HepG2 (cell line): ENCODE data around the gene PLCG2. TPM values are rescaled to one million over a fixed set of nuclear protein-coding genes. Genes with fewer than 3 reads are reported as not detected.
A peak's percentile ranks its signal among the peaks of the same experiment; 100 is the strongest.

ENCODE experiments used
- ATAC-seq: fragments of 200-7000 bp; cut with Tn5 transposase; 3 replicates; pipeline ENCODE4 v1.9.1; 2020; ENCODE audit warnings: mild to moderate bottlenecking, moderate library complexity
- BruUV-seq: library from RNA; stranded (reverse); fragments of 400-500 nt; replicated peaks from 2 replicates; lab custom pipeline; 2021; lab: Mats Ljungman, UMichigan
- CTCF ChIA-PET: fragments of 300-600 bp; formaldehyde crosslinking; extraction: SDS; loops from one replicate; lab custom pipeline; 2021; ENCODE audit warnings: low total read pairs, inconsistent platforms, low intra/inter-chr PET ratio; lab: Yijun Ruan, JAX
- POLR2A ChIA-PET: fragments of 350-600 bp; sonication (Branson Sonifier 250); formaldehyde crosslinking; loops from one replicate; lab custom pipeline; 2020; ENCODE audit warnings: antibody characterized with exemption, inconsistent platforms; lab: Yijun Ruan, JAX
- DNase-seq: peaks from one replicate; pipeline ENCODE4 v3.0.0-alpha.2; 2015; ENCODE audit warnings: low spot score
- FAIRE-seq: peaks from 3 replicates; lab custom pipeline; 2011; peaks lifted over from hg19 to GRCh38; lab: Jason Lieb, UNC
- H2AFZ ChIP-seq: one replicate; pipeline ENCODE4 v1.6.1; 2011; ENCODE audit warnings: low read length, inconsistent platforms
- H3K27ac ChIP-seq: fragments of 300-600 bp; 3 replicates; pipeline ENCODE4 v1.8.0; 2011; ENCODE audit warnings: mixed run types, mild to moderate bottlenecking, mixed read lengths, low read length, inconsistent platforms; ENCODE audit not compliant: insufficient read depth; ENCODE audit errors: extremely low read length
- H3K27me3 ChIP-seq, 2 experiments: fragments of 200-600 bp in 1 of 2; 2 replicates in 1 of 2; 3 replicates in 1 of 2; pipeline versions ENCODE4 v1.6.0 to v1.8.0; 2011; ENCODE audit warnings: low read length in 2 of 2, mild to moderate bottlenecking in 2 of 2, moderate library complexity in 2 of 2, inconsistent platforms in 1 of 2; ENCODE audit not compliant: insufficient read depth in 2 of 2, control insufficient read depth in 1 of 2
- H3K36me3 ChIP-seq, 2 experiments: fragments of 200-600 bp in 1 of 2; replicated peaks in 1 of 2; 2 replicates in 1 of 2; 3 replicates in 1 of 2; pipeline versions ENCODE4 v1.5.1 to v1.8.0; 2011; ENCODE audit warnings: low read length in 2 of 2, inconsistent platforms in 1 of 2; ENCODE audit not compliant: insufficient read depth in 2 of 2, control insufficient read depth in 1 of 2
- H3K4me1 ChIP-seq: 2 replicates; pipeline ENCODE4 v1.5.1; 2012; ENCODE audit warnings: low read length, inconsistent platforms; ENCODE audit not compliant: insufficient read depth
- H3K4me2 ChIP-seq: 2 replicates; pipeline ENCODE4 v1.6.0; 2011; ENCODE audit warnings: low read depth, low read length, inconsistent platforms
- H3K4me3 ChIP-seq, 3 experiments: fragments of 200-600 bp in 1 of 3; sonication (generic), shearing (Covaris generic) in 1 of 3; replicated peaks in 1 of 3; 2 replicates each; pipeline ENCODE4 v1.5.1; 2011 to 2016; ENCODE audit warnings: low read length in 3 of 3, inconsistent platforms in 2 of 3, low read depth in 2 of 3, mild to moderate bottlenecking in 2 of 3, control low read depth in 1 of 3, mixed read lengths in 1 of 3; ENCODE audit not compliant: insufficient read depth in 1 of 3
- H3K79me2 ChIP-seq: one replicate; pipeline ENCODE4 v1.6.1; 2011; ENCODE audit warnings: low read length, inconsistent platforms; ENCODE audit not compliant: insufficient read depth
- H3K9ac ChIP-seq: 2 replicates; pipeline ENCODE4 v1.6.0; 2011; ENCODE audit warnings: mild to moderate bottlenecking, low read depth, low read length, inconsistent platforms; ENCODE audit not compliant: insufficient read depth
- H3K9me3 ChIP-seq: 2 replicates; pipeline ENCODE4 v1.5.1; 2012; ENCODE audit warnings: mild to moderate bottlenecking, low read length
- H4K20me1 ChIP-seq: 2 replicates; pipeline ENCODE4 v1.6.0; 2011; ENCODE audit warnings: inconsistent platforms, mild to moderate bottlenecking, low read length, moderate library complexity; ENCODE audit not compliant: insufficient read depth
- CREM ChIP-seq, 2 experiments: sonication (generic) in 1 of 2; formaldehyde crosslinking in 1 of 2; IDR thresholded peaks; 2 replicates each; pipeline versions ENCODE4 v1.4.0 to v1.6.1; 2016 to 2020; ENCODE audit warnings: antibody characterized with exemption in 1 of 2, mild to moderate bottlenecking in 1 of 2, missing genetic modification reagents in 1 of 2
- DMAP1 ChIP-seq: IDR thresholded peaks from 2 replicates; pipeline ENCODE4 v1.6.1; 2016
- KAT7 ChIP-seq: IDR thresholded peaks from 2 replicates; pipeline ENCODE4 v1.6.1; 2018; ENCODE audit warnings: borderline replicate concordance, missing compliant biosample characterization
- KLF16 ChIP-seq, 2 experiments: sonication (generic) in 1 of 2; formaldehyde crosslinking in 1 of 2; IDR thresholded peaks; 2 replicates each; pipeline versions ENCODE4 v1.6.1 to v1.8.0; 2016 to 2023; ENCODE audit warnings: missing genetic modification reagents in 2 of 2, missing compliant biosample characterization in 1 of 2
- KLF6 ChIP-seq: IDR thresholded peaks from 2 replicates; pipeline ENCODE4 v1.8.0; 2016; ENCODE audit warnings: missing biosample characterization, missing genetic modification reagents
- SALL2 ChIP-seq: sonication (generic); formaldehyde crosslinking; IDR thresholded peaks from 2 replicates; pipeline ENCODE4 v1.8.1; 2023; ENCODE audit warnings: mild to moderate bottlenecking, missing genetic modification reagents, inconsistent platforms
- THAP11 ChIP-seq: IDR thresholded peaks from 2 replicates; pipeline ENCODE4 v1.6.1; 2016; ENCODE audit warnings: missing biosample characterization, missing genetic modification reagents
- ZNF589 ChIP-seq: sonication (generic); formaldehyde crosslinking; conservative IDR thresholded peaks from 2 replicates; pipeline ENCODE4 v1.8.0; 2022; ENCODE audit warnings: mild to moderate bottlenecking, moderate library complexity, missing genetic modification reagents
- ZNF713 ChIP-seq: sonication (generic); formaldehyde crosslinking; IDR thresholded peaks from 2 replicates; pipeline ENCODE4 v1.4.0; 2020; ENCODE audit warnings: mild to moderate bottlenecking, missing genetic modification reagents
- ZNF782 ChIP-seq: sonication (generic); formaldehyde crosslinking; IDR thresholded peaks from 2 replicates; pipeline ENCODE4 v1.4.0; 2020; ENCODE audit warnings: missing genetic modification reagents, mild to moderate bottlenecking, borderline replicate concordance
- WGBS: methylation state at CpG from one replicate; pipeline ENCODE4 v1.1.6; 2017; ENCODE audit warnings: low lambda C conversion rate; 5-methylcytosine and 5-hydroxymethylcytosine counted together
- in situ Hi-C: cut with HindIII; loops from 2 replicates; pipeline ENCODE4 v1.10.0; 2017; ENCODE audit warnings: low pct_unique_long_range_greater_than_20kb; ENCODE audit not compliant: extremely low pct_ligation_motif_present
- intact Hi-C: fragments of 100-400 bp; cut with micrococcal nuclease; formaldehyde crosslinking; loops from one replicate; pipeline ENCODE4 v1.10.0; 2022; ENCODE audit not compliant: unreplicated experiment
- polyA plus RNA-seq, 8 experiments: library from polyadenylated mRNA; depleted of rRNA in 3 of 8; stranded (reverse) in 7 of 8; unstranded in 1 of 8; fragments of >200 nt; fragmentation: Illumina TruSeq in 4 of 8; extraction: Trizol in 4 of 8; gene quantifications; 2 replicates each; pipeline versions ENCODE4 v1.2.1 to v1.2.3, GENCODE V29; 2011 to 2016; ENCODE audit warnings: low read depth in 4 of 8, missing spikeins in 1 of 8, mixed read lengths in 1 of 8; ENCODE audit not compliant: insufficient read depth in 1 of 8
- total RNA-seq, 5 experiments: library from RNA; depleted of rRNA; stranded (reverse); fragments of >200 nt; fragmentation: Illumina TruSeq; extraction: Trizol; gene quantifications; 2 replicates each; pipeline ENCODE4 v1.2.3, GENCODE V29; 2016; ENCODE audit warnings: low read depth in 1 of 5
- TF ChIP-seq, protein P1 (sequence below), 2 experiments: sonication (generic) in 1 of 2; formaldehyde crosslinking in 1 of 2; IDR thresholded peaks; 2 replicates each; pipeline versions ENCODE4 v1.4.0 to v1.6.1; 2016 to 2020; ENCODE audit warnings: borderline replicate concordance in 1 of 2, low read depth in 1 of 2, mild to moderate bottlenecking in 1 of 2, missing genetic modification reagents in 1 of 2
- TF ChIP-seq, protein P2 (sequence below): sonication (generic); formaldehyde crosslinking; IDR thresholded peaks from 2 replicates; pipeline ENCODE4 v1.5.0; 2020; ENCODE audit warnings: mild to moderate bottlenecking, missing genetic modification reagents

The PLCG2 gene
- total and polyA plus RNA-seq, 2 of the 13 experiments (the other 11 are each of a cell fraction or from before 2014, with no cell fraction given): 0.13 to 0.18 TPM

DNA sequence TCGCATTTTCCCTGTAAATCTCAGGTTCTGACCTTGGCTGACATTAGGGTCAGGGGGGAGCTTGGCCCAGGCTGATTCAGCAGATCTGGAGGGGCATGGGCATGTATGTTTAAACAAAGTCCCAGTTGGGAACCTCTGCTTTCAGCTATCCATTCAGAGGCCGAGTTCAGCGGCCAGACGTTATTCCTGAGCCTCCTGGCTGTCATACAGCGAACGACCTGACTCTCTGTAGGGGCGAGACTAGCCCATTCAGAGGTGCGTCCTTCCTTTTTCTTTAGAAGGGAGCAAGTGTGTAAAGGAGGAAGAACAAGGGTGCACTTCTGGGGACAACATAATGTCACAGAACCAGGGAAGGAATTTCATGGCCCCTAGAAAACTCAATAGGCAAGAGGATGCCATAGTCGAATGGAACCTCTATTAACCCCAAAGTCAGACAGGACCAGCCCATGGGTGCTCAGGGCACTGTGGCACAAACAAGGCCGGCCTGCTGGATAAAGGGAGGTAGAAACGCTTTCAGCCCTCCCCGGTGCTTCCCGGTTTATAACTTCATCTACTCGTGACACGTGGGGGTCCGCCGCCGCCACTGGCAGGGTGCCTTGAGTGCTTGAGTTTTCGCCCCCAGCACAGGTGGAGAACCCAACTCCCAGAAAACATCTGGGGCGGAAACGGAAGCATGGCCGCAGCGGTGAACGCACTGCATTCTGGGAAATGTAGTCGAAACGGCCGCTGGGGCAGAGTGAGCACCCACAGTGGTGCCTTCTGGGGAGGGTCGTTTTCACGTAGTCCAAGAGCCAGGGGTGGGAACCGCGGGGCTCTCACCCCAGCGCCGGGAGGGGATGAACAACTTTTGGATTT, 33.2 kb upstream of the PLCG2 start (continued):
- TF ChIP-seq KLF16 (CRISPR knock-in tag; IDR thresholded peaks at IDR 0.05) (peak in 1 of 2 experiments; percentile 53; a peak in 1 of 4 replicates), ZNF713 (CRISPR knock-in tag) (no peak), ZNF589 (no peak), DMAP1 (CRISPR knock-in tag) (no peak)
- TF ChIP-seq, protein P1, sequence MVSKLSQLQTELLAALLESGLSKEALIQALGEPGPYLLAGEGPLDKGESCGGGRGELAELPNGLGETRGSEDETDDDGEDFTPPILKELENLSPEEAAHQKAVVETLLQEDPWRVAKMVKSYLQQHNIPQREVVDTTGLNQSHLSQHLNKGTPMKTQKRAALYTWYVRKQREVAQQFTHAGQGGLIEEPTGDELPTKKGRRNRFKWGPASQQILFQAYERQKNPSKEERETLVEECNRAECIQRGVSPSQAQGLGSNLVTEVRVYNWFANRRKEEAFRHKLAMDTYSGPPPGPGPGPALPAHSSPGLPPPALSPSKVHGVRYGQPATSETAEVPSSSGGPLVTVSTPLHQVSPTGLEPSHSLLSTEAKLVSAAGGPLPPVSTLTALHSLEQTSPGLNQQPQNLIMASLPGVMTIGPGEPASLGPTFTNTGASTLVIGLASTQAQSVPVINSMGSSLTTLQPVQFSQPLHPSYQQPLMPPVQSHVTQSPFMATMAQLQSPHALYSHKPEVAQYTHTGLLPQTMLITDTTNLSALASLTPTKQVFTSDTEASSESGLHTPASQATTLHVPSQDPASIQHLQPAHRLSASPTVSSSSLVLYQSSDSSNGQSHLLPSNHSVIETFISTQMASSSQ (IDR thresholded peaks at IDR 0.05; ENCODE audit: low read depth): no peak
- TF ChIP-seq, protein P1 (CRISPR knock-in tag; IDR thresholded peaks at IDR 0.05; ENCODE audit: borderline replicate concordance): peak; percentile 61; the same call in 1 of the 2 replicates

DNA sequence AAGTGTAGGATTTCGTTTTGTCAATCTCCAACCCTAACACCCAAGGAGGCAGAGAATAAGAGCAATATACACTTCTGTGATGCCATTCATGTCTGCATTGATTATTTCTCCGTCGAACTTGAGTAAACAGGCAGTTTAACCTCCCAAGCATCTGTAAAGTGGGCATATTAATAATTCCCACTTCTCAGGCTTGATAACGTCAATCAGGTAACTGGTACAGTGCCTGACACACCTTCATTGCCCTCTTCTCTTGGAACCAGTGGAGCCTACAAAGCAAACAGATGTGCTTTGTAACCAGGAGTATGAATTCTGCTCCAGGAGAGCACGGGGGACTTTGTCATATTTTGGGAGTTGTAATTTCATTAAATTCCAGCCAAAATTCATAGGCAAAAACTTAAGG, 32.5 kb upstream of the PLCG2 start:
- POLR2A ChIA-PET: no interaction called here
- Histone ChIP-seq H3K9ac (no peak overlapping the region), H3K79me2 (no peaks in the 10 kb centered on the region), H3K27me3 (peaks cover 2 to 27% of the 10 kb centered on the region in 2 experiments; a peak in 4 of 5 replicates), H3K27ac (no peak overlapping the region), H3K4me2 (peak overlapping the region; percentile 86), H4K20me1 (no peaks in the 10 kb centered on the region), H3K36me3 (no peaks in the 10 kb centered on the region), H3K4me1 (peaks cover 12% of the 10 kb centered on the region), H3K4me3 (peak overlapping the region in 2 of 3 experiments; percentile 35 to 73; a peak in 3 of 6 replicates), H2AFZ (no peak overlapping the region), H3K9me3 (no peaks in the 10 kb centered on the region)
- TF ChIP-seq THAP11 (CRISPR knock-in tag): peak; percentile 43; the same call in 1 of the 2 replicates
- TF ChIP-seq KLF16 (CRISPR knock-in tag; IDR thresholded peaks at IDR 0.05): 0 out of 4 replicates have a peak, but pooled peaks of 1 of the 2 experiments have one; percentile 12
- TF ChIP-seq KAT7 (CRISPR knock-in tag): no peak
- TF ChIP-seq CREM (IDR thresholded peaks at IDR 0.05): 0 out of 2 replicates have a peak, but pooled peaks have one; percentile 3
- no peak for TF ChIP-seq CREM (CRISPR knock-in tag; IDR thresholded peaks at IDR 0.05)
- TF ChIP-seq SALL2 (CRISPR knock-in tag): no peak
- TF ChIP-seq, protein P2, sequence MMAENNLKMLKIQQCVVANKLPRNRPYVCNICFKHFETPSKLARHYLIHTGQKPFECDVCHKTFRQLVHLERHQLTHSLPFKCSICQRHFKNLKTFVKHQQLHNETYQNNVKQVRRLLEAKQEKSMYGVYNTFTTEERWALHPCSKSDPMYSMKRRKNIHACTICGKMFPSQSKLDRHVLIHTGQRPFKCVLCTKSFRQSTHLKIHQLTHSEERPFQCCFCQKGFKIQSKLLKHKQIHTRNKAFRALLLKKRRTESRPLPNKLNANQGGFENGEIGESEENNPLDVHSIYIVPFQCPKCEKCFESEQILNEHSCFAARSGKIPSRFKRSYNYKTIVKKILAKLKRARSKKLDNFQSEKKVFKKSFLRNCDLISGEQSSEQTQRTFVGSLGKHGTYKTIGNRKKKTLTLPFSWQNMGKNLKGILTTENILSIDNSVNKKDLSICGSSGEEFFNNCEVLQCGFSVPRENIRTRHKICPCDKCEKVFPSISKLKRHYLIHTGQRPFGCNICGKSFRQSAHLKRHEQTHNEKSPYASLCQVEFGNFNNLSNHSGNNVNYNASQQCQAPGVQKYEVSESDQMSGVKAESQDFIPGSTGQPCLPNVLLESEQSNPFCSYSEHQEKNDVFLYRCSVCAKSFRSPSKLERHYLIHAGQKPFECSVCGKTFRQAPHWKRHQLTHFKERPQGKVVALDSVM (CRISPR knock-in tag): no peak
- no peak for TF ChIP-seq ZNF782
- 0 out of 2 replicates have a peak, but pooled peaks have one; percentile 8 for TF ChIP-seq KLF6 (CRISPR knock-in tag)
- WGBS: 27% methylated on average over 5 of the region's 5 CpGs
- no TSS peak for BruUV-seq
- DNase-seq (no peak), FAIRE-seq (no peak), ATAC-seq (no peak)
- in situ Hi-C loops (loop anchor here (25.0 kb wide), 1 partner anchor 709 kb away; the partner anchor contains the start of gene ATMIN), intact Hi-C loops (no loop called here)
- CTCF ChIA-PET: no interaction called here
